GM21717 (cell line): Measurements from ENCODE around the gene NRDE2.

Experiments
- ATAC-seq: cut with Tn5 transposase; IDR thresholded peaks from one replicate; pipeline ENCODE4 v1.9.1; 2021; ENCODE audit warnings: mild to moderate bottlenecking, moderate library complexity; ENCODE audit not compliant: unreplicated experiment

The NRDE2 gene

DNA sequence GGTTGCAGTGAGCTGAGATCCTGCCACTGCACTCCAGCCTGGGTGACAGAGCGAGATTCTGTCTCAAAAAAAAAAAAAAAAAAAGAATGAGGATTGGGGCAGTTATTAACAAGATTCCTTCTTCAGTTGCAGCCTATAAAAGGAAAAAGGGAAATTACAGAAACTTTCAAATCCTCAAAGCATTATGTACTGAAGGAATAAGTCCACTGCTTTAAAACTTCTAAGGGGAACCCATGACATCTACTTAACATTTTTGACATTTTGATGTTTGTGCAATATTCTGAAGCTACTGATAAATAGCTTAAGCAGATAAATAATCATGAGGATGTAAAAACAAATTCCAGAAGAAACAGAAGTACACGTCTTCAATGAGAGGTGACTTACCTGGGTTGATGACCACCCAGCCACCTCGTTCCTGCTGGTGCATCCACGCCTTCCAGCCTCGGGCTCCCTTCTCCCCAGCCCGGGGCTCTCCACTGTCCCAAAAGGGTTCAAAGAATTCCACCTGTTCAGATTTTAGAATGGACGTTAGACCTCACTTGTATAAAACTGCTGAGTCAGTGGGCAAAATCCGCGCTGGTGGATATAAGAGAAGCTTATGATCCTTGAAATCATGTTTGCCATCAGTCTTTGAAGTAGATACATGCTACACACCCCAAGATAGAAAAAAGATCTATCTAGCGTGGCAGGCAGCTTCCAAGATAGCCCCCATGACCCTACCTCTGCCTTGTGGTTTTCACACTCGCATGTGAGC lies 33.7 kb downstream of the NRDE2 start:
- ATAC-seq: no peak

DNA sequence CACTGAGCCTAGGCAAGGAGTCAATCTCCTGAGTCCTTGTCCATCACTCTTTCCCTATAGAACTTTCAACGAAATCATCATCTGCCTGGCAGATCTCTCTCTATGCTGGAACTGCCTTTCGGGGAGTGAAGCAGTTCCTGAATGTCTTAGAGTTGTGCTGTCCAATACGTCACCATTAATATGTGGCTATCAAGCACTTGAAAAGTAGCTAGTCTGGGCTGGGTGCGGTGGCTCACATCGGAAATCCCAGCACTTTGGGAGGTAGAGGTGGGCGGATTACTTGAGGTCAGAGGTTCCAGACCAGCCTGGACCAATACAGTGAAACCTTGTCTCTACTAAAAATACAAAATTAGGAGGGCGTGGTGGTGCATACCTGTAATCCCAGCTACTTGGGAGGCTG lies 35.1 kb downstream of the NRDE2 start:
- no peak for ATAC-seq

DNA sequence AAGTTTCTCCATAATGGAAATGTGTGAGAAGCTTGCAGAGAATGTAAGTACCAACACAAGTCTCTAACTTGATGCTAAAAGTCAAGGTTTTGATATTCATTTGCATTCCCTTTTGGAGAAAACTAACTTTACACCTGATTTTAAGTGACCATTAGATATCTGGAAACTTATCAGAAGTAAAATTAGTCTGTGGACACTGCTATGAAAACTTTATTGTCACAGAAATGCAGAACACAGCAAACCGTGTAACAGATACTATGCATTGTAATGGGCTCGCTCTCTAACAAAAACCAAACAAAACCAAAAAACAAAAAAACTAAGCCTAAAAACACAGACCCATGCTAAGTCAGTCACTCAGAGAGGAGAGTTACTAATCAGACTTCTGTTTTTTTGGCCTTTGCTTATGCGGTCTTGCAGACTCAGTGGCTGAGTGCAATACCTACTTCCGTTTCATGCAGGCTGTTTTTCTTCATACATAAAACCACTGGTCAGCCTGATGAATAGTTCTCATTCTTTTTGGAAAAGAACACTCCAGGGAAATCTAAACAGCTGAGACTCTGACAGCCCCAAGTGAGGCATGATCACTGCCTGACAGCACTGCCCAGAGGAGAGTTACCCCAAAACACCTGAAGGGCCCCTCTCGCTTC lies 35.7 kb downstream of the NRDE2 start:
- ATAC-seq: no peak

DNA sequence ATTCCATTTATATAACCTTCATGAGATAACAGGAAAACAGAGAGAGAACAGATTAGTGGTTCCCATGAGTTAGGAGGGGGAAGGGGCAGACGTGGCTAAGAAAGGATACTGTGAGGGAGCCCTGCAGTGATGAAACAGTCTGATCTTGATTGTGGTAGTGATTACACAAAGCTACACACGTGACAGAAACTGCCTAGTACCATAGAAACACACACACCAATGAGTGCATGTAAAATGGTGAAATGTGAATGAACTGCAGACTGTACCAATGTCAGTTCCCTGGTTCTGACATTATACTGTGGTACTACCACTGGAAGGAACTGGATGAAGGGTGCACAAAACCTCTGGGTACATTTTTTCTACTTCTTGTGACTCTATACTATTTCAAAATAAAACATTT lies 36.9 kb downstream of the NRDE2 start:
- ATAC-seq: no peak

DNA sequence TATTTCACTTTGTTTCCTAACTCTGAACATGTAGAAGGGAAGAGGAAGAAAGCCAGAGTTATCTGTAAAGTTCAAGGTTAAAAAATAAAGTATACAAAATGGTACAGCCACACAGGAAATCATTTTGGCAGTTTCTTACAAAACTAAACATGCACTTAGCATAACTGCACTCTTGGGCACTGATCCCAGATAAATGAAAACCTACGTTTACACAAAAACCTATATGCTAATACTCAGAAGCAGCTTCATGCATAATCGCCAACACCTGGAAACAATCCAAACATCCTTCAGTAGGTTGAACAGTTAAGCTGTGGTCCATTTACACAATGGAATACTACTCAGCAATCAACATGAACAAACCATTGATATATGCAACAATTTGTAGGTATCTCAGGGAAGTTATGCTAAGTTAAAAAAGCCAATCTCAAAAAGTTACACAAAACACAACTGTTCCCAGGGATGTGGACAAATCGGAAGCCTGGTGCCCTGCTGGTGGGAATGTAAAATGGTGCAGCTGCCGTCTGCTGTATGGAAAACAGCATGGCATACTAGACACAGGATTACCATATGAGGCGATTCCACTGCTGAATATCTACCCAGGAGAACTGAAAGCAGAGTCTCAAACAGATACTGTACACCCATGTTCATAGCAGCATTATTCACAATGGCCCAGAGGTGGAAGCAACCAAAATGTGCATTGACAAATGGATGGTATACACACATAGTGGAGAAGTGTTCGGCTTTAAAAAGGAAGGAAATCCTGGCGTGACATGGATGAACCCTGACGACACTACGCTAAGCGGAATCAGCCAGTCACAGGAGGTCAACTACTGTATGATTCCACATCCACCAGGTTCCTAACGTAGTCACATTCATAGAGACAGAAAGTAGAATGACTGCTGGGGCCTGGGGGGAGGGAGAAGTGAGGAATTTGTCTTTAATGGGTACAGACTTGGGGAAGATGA lies 37.7 kb downstream of the NRDE2 start:
- ATAC-seq: no peak

DNA sequence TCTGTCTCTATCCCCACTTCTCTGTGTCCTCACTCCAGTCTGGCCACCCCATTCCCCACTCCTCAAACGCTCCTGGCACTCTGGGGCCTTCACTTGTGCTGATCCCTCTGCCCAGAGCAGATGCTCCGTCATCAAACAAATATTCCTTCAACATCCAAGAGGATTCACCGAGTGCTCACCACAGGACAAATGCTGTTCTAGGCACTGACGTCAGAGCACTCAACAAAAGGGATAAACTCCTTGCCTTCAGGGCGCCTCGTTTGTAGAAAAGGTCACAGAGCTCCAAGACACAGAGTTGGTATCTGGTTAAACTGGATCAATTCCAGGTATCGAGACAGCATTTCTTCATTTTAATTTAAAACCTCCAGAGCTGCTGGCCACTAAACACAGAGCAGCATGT lies 40.0 kb downstream of the NRDE2 start:
- ATAC-seq: no peak

DNA sequence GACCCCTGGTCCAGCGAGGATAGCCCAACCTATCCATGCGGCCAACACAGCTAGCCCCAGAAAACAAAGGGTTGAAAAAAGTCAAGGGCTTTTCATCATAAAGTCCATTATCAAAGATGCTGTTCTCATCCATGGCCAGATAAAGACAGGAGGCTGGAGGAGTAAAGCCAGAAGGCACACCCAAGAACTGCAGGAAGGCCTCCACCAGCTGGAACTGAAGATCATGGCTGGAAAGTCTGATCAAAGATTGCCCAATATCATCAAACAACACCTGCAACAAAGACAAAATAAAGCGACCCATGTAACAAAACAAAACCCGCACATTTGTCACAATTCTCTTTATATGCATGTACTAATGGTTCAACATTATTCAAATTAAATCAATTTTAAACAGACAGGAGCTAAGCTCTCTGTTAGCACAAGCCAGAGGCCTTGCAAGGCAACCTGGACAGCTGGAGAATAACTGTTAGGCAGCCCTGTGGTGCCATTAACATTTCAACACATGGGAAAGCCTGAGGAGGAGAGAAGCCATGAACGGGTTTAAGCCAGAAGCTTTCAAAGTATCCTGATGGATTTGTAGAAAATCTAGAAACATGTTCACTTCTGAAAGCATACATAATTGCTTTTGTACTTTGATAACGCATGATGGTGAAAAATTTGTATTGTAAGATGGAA lies 41.3 kb downstream of the NRDE2 start:
- no peak for ATAC-seq

DNA sequence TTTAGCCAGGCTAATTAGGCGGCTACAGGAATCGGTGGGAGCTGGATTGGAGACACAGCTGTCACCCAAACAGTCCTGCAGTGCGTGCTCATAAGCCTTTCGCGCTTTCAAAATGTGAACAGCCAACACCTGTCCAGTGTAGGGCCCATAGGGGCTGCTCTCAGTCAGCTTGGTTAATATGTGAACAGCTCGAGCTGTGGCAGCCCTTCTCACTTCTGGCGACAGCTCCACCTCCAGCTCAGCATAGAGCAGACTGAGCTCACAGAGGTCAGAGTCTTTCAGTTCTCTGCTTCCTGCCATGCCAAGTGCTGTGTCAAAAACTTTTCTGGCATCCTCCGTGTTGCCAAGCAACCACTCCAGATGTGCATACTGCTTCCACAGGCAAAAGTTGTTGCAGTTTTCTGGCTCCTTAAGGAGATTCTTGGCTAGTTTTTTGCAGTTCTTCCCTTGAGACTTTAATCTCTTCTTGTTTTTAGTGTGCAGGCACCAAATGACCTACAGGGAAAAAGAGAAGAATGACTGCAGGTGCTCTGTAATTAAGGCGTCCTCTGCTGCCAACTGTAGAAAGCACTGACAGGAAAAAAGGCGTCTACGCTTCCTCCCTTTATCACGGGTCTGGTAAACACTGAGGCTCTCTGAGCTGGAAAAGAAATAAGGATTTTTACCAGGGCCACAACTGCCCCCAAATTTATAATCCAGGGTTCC lies 42.9 kb downstream of the NRDE2 start:
- ATAC-seq: no peak

DNA sequence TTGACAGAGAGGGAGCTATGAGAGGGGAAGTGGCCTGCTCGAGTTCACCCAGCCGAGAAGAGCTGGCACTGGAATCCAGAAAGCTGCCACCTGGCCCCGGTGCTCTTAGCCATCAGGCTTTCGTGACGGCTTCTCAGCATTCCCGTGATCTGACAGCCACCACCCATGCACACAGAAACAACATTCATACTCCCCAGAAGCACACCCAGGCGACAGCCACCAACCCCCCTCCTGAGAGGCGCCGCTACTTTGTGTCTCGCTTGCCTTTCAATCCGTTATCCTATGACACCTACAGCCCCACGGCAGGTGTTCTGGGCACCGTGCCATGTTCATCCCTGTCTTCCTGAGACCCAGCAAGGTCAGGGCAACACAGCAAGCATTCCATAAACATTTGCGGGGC lies 44.0 kb downstream of the NRDE2 start:
- no peak for ATAC-seq

DNA sequence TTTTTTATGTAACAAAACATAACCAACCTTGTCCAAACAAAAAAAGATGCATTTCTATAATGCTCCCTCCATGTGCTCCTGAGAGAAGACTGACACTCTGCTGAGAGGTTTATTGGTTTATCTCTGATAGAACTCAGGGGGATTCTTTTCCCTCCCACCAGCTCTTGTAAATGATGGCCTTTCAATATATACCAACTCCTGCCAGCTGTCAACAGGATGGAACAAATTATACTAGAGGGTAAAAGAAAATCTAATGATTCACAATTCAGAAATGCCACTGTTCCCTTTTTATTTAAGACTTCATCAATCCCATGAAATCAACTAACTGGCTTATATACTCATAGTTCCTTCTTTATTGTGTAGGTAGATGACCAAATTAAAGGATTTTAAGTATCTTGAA lies 50.0 kb downstream of the NRDE2 start:
- no peak for ATAC-seq

DNA sequence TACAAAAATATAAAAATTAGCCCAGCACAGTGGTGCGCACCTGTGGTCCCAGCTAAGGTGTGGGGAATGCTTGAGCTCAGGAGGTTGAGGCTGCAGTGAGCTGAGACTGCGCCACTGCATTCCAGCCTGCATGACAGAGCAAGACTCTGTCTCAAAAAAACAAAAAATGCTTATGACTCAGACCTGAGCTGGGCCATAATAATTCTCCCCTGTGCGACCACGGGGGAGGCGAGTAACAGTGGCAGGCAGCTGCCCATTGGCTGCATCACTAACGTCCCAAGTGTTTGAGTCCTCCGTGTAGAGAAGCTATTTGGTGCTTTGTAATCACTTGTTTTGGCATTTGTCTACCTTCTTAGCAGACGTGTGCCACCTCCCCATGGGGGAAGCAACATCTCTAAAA lies 50.5 kb downstream of the NRDE2 start:
- no peak for ATAC-seq

DNA sequence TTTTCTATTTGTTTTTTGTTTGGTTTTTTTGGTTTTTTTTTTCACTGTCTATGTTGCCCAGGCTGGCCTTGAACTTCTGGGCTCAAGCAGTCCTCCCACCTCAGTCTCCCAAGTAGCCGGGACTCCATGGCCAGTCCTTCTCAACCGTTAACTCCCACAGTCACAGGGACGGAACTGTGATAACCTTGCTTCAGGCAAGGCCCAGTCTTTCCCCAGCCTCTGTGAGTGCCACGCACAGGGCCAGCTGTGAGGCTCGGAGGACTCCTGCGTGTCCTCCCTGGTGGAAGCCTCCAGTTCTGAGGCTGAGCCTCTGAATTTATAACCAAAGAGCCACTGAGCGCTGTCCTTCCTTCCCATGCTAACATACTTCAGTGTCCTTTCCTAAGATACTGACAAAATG lies 51.6 kb downstream of the NRDE2 start:
- no peak for ATAC-seq

DNA sequence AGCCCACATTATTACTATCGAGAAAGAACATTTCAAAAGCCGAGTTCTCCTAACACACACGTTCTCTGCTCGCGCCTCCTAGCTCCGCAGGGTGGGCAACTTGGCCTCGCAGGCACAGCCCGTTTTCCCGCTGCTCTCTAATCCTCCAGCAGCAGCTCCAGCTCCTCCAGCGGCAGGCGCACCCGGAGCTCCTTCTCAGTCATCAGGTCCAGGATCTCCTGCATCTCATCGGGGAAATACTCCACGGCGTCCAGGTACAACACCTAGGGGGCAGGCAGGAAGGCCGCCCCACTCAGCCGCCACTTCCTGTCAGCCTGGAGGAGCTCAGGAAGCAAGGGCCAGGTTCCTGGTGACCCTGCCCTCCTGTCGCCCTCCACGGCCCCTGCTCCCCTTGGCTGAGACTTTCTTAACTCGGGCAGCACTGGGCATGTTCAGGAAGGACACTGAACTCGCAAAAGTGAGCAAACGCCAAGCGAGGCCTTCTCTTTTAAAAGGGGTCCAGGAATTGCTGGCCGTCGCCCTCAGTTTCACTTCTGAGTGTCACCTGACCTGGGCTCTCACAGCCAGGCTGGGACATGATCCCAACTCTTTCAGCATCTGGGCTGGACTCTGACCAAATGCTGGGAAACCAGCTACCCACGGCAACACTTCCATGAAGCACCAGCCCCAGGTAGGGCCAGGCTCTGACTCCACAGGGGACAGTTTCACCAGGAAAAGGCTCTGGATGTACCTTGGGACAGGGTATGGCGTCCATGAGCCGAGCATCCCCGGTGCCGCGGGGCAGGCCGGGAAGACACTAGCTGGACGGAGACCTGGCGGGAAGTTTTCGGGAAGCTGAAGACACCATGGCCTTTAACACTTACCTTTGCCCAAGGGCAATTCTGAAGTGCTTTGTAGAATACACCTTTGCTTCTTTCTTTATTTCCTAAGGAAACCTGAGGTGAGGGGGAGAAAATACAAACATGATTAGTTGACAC lies 53.3 kb downstream of the NRDE2 start:
- ATAC-seq: no peak

DNA sequence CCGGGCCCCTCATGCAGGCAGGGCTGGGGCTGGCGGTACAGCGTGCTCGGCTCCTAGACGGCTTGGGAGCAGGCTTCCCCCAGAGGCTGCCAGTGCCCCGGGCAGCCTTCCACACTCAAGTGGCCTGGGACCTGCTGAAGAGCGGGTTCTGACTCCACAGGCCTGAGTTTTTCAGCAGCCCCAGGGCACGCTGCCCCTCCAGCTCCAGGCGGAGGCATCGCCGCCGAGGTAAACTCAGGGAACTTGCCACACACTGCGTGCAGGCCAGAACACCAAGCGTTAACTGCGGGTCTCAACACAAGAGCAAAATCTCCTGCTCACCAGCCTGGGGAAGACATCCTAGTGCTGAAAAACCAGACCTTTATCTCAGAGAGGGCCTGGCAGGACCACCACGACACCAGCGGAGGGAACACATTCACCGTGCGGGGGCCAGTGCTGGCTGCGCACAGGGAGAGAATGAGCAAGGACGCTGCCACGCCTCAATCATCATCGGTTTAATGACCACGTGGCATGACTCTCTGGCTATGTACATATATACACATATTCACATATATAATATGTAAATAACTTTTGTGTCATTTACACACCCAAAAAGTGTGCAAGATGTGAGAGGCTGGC lies 54.1 kb downstream of the NRDE2 start:
- no peak for ATAC-seq

DNA sequence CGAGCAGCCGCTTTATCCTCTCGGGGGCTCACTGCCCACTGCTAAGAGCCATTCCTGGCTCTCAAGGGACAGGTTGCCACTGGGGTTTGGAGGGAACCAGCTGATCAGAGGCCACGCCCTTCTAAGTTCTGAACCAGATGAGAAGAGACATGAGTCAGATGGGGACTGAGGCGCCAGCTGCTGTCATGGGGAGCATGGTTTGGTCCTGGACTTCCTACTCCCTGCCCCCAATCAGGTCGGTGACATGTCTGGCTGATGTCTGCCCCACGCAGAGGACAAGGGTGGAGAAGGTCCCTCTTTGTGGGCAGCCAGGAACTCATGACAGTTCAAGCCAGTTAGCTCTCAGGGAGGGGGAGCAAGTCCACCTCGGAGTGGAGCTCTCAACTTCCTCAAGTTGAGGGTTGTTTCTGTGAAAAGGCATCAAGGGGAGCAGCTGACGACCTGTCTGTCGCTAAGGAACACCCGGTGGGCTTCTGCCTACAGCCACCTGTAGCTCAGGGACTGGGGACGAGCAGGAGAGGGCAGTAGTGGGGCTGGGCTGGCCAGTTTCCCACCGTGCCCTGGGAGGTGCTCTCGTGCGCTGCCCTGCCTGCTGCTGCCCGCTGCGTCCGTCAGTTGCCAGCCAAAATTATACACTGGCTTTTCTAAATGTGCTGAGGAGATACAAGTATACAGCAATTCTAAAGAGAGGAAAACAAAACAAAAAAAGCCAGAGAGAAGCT lies 54.9 kb downstream of the NRDE2 start:
- ATAC-seq: no peak

DNA sequence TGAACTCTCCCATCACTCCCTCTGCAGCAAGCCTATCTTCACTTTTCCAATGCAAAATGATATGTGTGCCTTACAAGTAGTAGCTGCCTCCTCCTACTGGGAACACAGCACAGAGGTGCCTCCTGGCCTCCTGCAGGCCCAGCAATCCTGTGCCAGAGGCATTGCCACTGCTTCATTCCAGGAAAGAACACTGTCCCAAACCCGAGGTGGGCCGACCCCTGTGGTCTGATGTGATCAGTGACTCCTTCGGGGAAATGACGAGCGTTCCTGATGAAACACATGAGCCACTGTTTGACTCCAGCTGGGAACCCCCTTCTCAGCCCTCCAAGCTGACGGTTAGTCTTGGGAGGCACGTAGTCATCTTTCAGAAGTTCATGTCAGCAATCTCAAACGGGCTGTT lies 55.9 kb downstream of the NRDE2 start:
- ATAC-seq: no peak

DNA sequence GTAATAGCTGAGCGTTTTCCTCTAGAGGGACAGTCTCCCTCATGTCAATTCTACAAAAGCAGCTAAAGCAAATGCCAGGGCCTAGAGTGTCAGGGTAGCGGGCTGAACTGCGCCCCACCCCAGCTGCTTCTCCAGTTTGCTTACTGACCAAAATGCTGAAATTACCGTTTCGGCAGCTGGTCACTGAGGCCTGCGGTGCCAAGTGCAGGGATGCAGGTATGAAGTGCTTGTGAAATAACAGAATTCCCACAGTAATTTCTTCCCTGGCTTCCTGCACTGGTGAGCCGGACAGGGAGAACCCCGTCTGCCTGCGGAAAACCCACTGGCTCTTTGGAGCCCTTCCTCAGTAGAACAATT lies 56.3 kb downstream of the NRDE2 start:
- ATAC-seq: no peak

DNA sequence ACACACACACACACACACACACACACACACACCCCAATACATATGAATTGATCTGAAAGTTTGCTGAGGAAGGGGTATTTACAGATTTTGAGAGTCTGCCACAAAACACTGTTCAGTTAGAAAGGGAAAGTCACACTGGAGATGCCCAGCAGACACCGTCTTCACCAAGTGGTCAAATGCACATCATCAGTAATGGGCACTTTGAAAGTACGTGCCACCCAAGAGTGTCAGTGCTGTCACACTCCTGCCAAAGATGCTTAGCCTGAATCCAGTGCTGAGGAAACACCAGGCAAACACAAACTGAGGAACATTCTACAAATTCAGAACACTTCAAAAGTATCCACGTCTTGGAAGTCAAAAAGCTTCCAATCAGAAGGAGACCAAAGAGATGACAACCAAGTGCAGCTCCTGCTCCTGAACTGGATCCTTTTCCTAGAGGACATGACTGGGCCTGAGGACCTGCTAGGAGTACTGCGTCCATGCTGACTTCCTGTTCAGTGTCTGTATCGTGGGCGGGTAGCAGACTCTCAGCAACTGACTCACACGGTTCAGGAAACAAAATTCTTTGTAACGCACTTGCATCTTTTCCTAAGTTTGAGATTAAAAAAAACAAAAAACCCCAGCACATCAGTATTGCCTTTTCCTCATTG lies 56.8 kb downstream of the NRDE2 start:
- no peak for ATAC-seq
